Measurements from ENCODE around the gene FGF14.

- TF ChIP-seq YY1 (IDR thresholded peaks at IDR 0.05; ENCODE audit: insufficient read depth, insufficient read length) (no peak), SUZ12 (IDR thresholded peaks at IDR 0.05; ENCODE audit: extremely low read depth, insufficient read depth, insufficient read length) (no peak)
These were observed 683.4 kb downstream of the FGF14 start for GRCh38 chr13:101718496-101718895.
